H9 (cell line): ENCODE data around the gene YAF2. TPM values are rescaled to one million over a fixed set of nuclear protein-coding genes. Genes with fewer than 3 reads are reported as not detected.

Experiments used
- DNase-seq: peaks from one replicate; pipeline ENCODE4 v3.0.0-alpha.2; 2017
- H2AFZ ChIP-seq: one replicate; pipeline ENCODE4 v1.6.1; 2013; ENCODE audit warnings: mild to moderate bottlenecking, low read length, control low read depth, moderate library complexity
- H2AK5ac ChIP-seq: 2 replicates; pipeline ENCODE4 v1.6.1; 2013; ENCODE audit warnings: low read length, control low read depth, mixed read lengths; ENCODE audit not compliant: insufficient read length
- H2BK120ac ChIP-seq: one replicate; pipeline ENCODE4 v1.6.1; 2013; ENCODE audit warnings: low read depth, mild to moderate bottlenecking, low read length, control low read depth, inconsistent platforms; ENCODE audit not compliant: poor library complexity, severe bottlenecking
- H2BK12ac ChIP-seq: 2 replicates; pipeline ENCODE4 v1.6.1; 2013; ENCODE audit warnings: low read length, control low read depth, mixed read lengths, low read depth; ENCODE audit not compliant: insufficient read length
- H2BK15ac ChIP-seq: 2 replicates; pipeline ENCODE4 v1.6.1; 2013; ENCODE audit warnings: low read depth, low read length, control low read depth
- H2BK20ac ChIP-seq: one replicate; pipeline ENCODE4 v1.6.1; 2013; ENCODE audit warnings: low read depth, mild to moderate bottlenecking, low read length, control low read depth, inconsistent platforms; ENCODE audit not compliant: poor library complexity, severe bottlenecking
- H2BK5ac ChIP-seq: 2 replicates; pipeline ENCODE4 v1.6.1; 2013; ENCODE audit warnings: low read length, control low read depth, mixed read lengths; ENCODE audit not compliant: insufficient read length
- H3K14ac ChIP-seq: 2 replicates; pipeline ENCODE4 v1.6.1; 2013; ENCODE audit warnings: low read length, control low read depth; ENCODE audit not compliant: insufficient read depth
- H3K18ac ChIP-seq: 2 replicates; pipeline ENCODE4 v1.6.1; 2013; ENCODE audit warnings: low read depth, mild to moderate bottlenecking, mixed read lengths, low read length, control low read depth; ENCODE audit not compliant: insufficient read length
- H3K23ac ChIP-seq: 2 replicates; pipeline ENCODE4 v1.6.1; 2013; ENCODE audit warnings: low read length, control low read depth, mixed read lengths, low read depth; ENCODE audit not compliant: insufficient read length
- H3K23me2 ChIP-seq: 2 replicates; pipeline ENCODE4 v1.6.1; 2013; ENCODE audit warnings: low read depth, mild to moderate bottlenecking, mixed read lengths, low read length, control low read depth; ENCODE audit not compliant: insufficient read length, poor library complexity, severe bottlenecking
- H3K27ac ChIP-seq: 2 replicates; pipeline ENCODE4 v1.5.1; 2013; ENCODE audit warnings: low read length, control low read depth, mixed read lengths, low read depth; ENCODE audit not compliant: insufficient read length
- H3K27me3 ChIP-seq: 2 replicates; pipeline ENCODE4 v1.6.1; 2013; ENCODE audit warnings: low read length, control low read depth, inconsistent platforms; ENCODE audit not compliant: insufficient read depth
- H3K4ac ChIP-seq: 2 replicates; pipeline ENCODE4 v1.6.1; 2013; ENCODE audit warnings: low read depth, mild to moderate bottlenecking, control low read depth, inconsistent platforms, low read length, moderate library complexity
- H3K4me1 ChIP-seq: 2 replicates; pipeline ENCODE4 v1.6.1; 2013; ENCODE audit warnings: low read length, control low read depth, inconsistent platforms; ENCODE audit not compliant: insufficient read depth
- H3K4me2 ChIP-seq: 2 replicates; pipeline ENCODE4 v1.6.1; 2013; ENCODE audit warnings: low read length, control low read depth, mixed read lengths; ENCODE audit not compliant: insufficient read length, insufficient read depth
- H3K56ac ChIP-seq: 2 replicates; pipeline ENCODE4 v1.6.1; 2013; ENCODE audit warnings: low read depth, mild to moderate bottlenecking, mixed read lengths, low read length, control low read depth; ENCODE audit not compliant: insufficient read length
- H3K79me1 ChIP-seq: 2 replicates; pipeline ENCODE4 v1.6.1; 2013; ENCODE audit warnings: low read depth, mild to moderate bottlenecking, moderate library complexity, low read length, control low read depth, inconsistent platforms; ENCODE audit not compliant: insufficient read depth, poor library complexity, severe bottlenecking
- H3K79me2 ChIP-seq: 2 replicates; pipeline ENCODE4 v1.6.1; 2013; ENCODE audit warnings: low read length, control low read depth, inconsistent platforms; ENCODE audit not compliant: insufficient read depth
- H3K9ac ChIP-seq: 2 replicates; pipeline ENCODE4 v1.6.1; 2013; ENCODE audit warnings: low read length, control low read depth, mixed read lengths; ENCODE audit not compliant: insufficient read length; ENCODE audit errors: extremely low read depth
- H3K9me3 ChIP-seq: one replicate; pipeline ENCODE4 v1.6.1; 2013; ENCODE audit warnings: low read depth, low read length, inconsistent platforms; ENCODE audit not compliant: control insufficient read depth
- H3T11ph ChIP-seq: one replicate; pipeline ENCODE4 v1.6.1; 2013; ENCODE audit warnings: mild to moderate bottlenecking, low read length, control low read depth, inconsistent platforms
- H4K20me1 ChIP-seq: one replicate; pipeline ENCODE4 v1.6.1; 2013; ENCODE audit not compliant: control insufficient read depth, insufficient read length, insufficient read depth
- H4K5ac ChIP-seq: 2 replicates; pipeline ENCODE4 v1.6.1; 2013; ENCODE audit warnings: low read depth, mild to moderate bottlenecking, mixed read lengths, low read length, control low read depth; ENCODE audit not compliant: insufficient read length
- H4K8ac ChIP-seq: replicated peaks from 2 replicates; pipeline ENCODE4 v1.6.1; 2013; ENCODE audit warnings: low read length, control low read depth, mixed read lengths, low read depth; ENCODE audit not compliant: insufficient read length
- H4K91ac ChIP-seq: 2 replicates; pipeline ENCODE4 v1.6.1; 2013; ENCODE audit warnings: low read depth, mild to moderate bottlenecking, moderate library complexity, mixed read lengths, low read length, control low read depth; ENCODE audit not compliant: insufficient read length
- H3K27ac Mint-ChIP-seq, 3 experiments: 2 replicates in 2 of 3; 3 replicates in 1 of 3; pipeline ENCODE4 v1.8.0; 2020 to 2021; ENCODE audit warnings: mixed read lengths in 3 of 3, mild to moderate bottlenecking in 1 of 3, moderate library complexity in 1 of 3
- H3K27me3 Mint-ChIP-seq: 2 replicates; pipeline ENCODE4 v1.8.0; 2021; ENCODE audit warnings: low read depth, mild to moderate bottlenecking, moderate library complexity, mixed read lengths
- H3K36me3 Mint-ChIP-seq, 3 experiments: 2 replicates in 2 of 3; 3 replicates in 1 of 3; pipeline ENCODE4 v1.8.0; 2020 to 2021; ENCODE audit warnings: low read depth in 3 of 3, mixed read lengths in 3 of 3; ENCODE audit not compliant: insufficient read depth in 1 of 3
- H3K4me1 Mint-ChIP-seq, 2 experiments: 2 replicates each; pipeline ENCODE4 v1.8.0; 2020; ENCODE audit warnings: mixed read lengths in 2 of 2
- H3K4me3 Mint-ChIP-seq, 2 experiments: 2 replicates in 1 of 2; 3 replicates in 1 of 2; pipeline ENCODE4 v1.8.0; 2020 to 2021; ENCODE audit warnings: mild to moderate bottlenecking in 2 of 2, mixed read lengths in 2 of 2, moderate library complexity in 1 of 2
- H3K9me3 Mint-ChIP-seq, 2 experiments: 2 replicates in 1 of 2; 3 replicates in 1 of 2; pipeline ENCODE4 v1.8.0; 2020; ENCODE audit warnings: mild to moderate bottlenecking in 2 of 2, mixed read lengths in 2 of 2, moderate library complexity in 1 of 2
- WGBS: extraction: QIAGEN DNeasy Blood & Tissue Kit; methylation state at CpG from one replicate; pipeline ENCODE4 v1.1.7; 2013; ENCODE audit warnings: missing lambda C conversion rate, low lambda C conversion rate, mixed read lengths; ENCODE audit not compliant: insufficient read length; ENCODE audit errors: extremely low coverage; 5-methylcytosine and 5-hydroxymethylcytosine counted together
- total RNA-seq: library from RNA; stranded (reverse); gene quantifications from 2 replicates; pipeline ENCODE4 v1.2.1, GENCODE V29; 2021
- TF ChIP-seq, protein P1 (sequence below): fragments of 200-600 bp; sonication (generic); conservative IDR thresholded peaks from 3 replicates; pipeline ENCODE4 v1.8.0; 2021; ENCODE audit warnings: antibody characterized with exemption, mild to moderate bottlenecking

YAF2 gene
- total RNA-seq, 1 experiment from 2014 or later: 1.9 TPM

GRCh38 chr12:42192258-42192657, 45.8 kb downstream of the YAF2 start:
- no CpG with 5 or more reads among the region's 1 CpG for WGBS
- Histone ChIP-seq H4K8ac (no peak overlapping the region), H3K79me2 (no peaks in the 10 kb centered on the region), H3T11ph (no peak overlapping the region), H3K23me2 (no peaks in the 10 kb centered on the region), H3K9me3 (no peaks in the 10 kb centered on the region), H4K91ac (no peak overlapping the region), H3K18ac (no peak overlapping the region), H3K27me3 (no peaks in the 10 kb centered on the region), H3K4me2 (no peak overlapping the region), H2BK5ac (no peak overlapping the region), H4K5ac (no peak overlapping the region), H2BK15ac (no peak overlapping the region), H3K14ac (no peak overlapping the region), H3K4ac (no peak overlapping the region), H3K4me1 (no peaks in the 10 kb centered on the region), H3K56ac (no peak overlapping the region), H3K23ac (no peak overlapping the region), H2AFZ (no peak overlapping the region), H3K79me1 (no peaks in the 10 kb centered on the region), H3K9ac (no peak overlapping the region), H3K27ac (no peak overlapping the region), H2BK20ac (no peak overlapping the region), H2BK12ac (no peak overlapping the region), H2BK120ac (no peak overlapping the region), H2AK5ac (no peak overlapping the region), H4K20me1 (no peaks in the 10 kb centered on the region)
- no peaks in the 10 kb centered on the region for H3K36me3 Mint-ChIP-seq
- no peak for DNase-seq
- H3K4me3 Mint-ChIP-seq: no peak overlapping the region
- TF ChIP-seq, protein P1, sequence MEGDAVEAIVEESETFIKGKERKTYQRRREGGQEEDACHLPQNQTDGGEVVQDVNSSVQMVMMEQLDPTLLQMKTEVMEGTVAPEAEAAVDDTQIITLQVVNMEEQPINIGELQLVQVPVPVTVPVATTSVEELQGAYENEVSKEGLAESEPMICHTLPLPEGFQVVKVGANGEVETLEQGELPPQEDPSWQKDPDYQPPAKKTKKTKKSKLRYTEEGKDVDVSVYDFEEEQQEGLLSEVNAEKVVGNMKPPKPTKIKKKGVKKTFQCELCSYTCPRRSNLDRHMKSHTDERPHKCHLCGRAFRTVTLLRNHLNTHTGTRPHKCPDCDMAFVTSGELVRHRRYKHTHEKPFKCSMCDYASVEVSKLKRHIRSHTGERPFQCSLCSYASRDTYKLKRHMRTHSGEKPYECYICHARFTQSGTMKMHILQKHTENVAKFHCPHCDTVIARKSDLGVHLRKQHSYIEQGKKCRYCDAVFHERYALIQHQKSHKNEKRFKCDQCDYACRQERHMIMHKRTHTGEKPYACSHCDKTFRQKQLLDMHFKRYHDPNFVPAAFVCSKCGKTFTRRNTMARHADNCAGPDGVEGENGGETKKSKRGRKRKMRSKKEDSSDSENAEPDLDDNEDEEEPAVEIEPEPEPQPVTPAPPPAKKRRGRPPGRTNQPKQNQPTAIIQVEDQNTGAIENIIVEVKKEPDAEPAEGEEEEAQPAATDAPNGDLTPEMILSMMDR: no peak
- H3K9me3 Mint-ChIP-seq: no peaks in the 10 kb centered on the region
- no peak overlapping the region for H3K27ac Mint-ChIP-seq
- H3K4me1 Mint-ChIP-seq: peaks cover 0 to 4% of the 10 kb centered on the region in 2 experiments; a peak in 1 of 4 replicates
- no peaks in the 10 kb centered on the region for H3K27me3 Mint-ChIP-seq
